ENCODE measurements around the gene ARHGEF1. TPM values are rescaled to one million over a fixed set of nuclear protein-coding genes. Genes with fewer than 3 reads are reported as not detected.
"Not testable (repeated sequence)": the region's sequence is repeated elsewhere in the genome, so short reads cannot be mapped to it uniquely, and the experiment has no call there.

Gene ARHGEF1
- polyA plus RNA-seq, 3 donors, result 39.4 to 131 (median 89.0) TPM

- 55 to 60% (median 57%) methylated on average over 12 of the region's 12 CpGs for WGBS, 3 donors
- H3K27ac ChIP-seq (ENCODE audit: low read depth, low read length), result no peak overlapping the region
These were observed 27.4 kb downstream of the ARHGEF1 start for GRCh38 chr19:41910240-41910991.

GRCh38 chr19:41910992-41911888 is 28.3 kb downstream of the ARHGEF1 start:
- 53 to 65% (median 62%) methylated on average over 13 of the region's 13 CpGs for WGBS, 3 donors
- H3K27ac ChIP-seq (ENCODE audit: low read depth, low read length), result no peak overlapping the region

- H3K27ac ChIP-seq (ENCODE audit: low read depth, low read length), result no peak overlapping the region
- 13 to 19% (median 17%) methylated on average over 29 of the region's 29 CpGs for WGBS, 3 donors
These were observed 29.1 kb downstream of the ARHGEF1 start for GRCh38 chr19:41911889-41912731.

GRCh38 chr19:41912899-41913537 is 30.0 kb downstream of the ARHGEF1 start:
- WGBS, 3 donors, result 2% methylated on average over 34 to 51 of the region's 51 CpGs

GRCh38 chr19:41913538-41914423 is 30.8 kb downstream of the ARHGEF1 start:
- no peak overlapping the region for H3K27ac ChIP-seq (ENCODE audit: low read depth, low read length)
- 7 to 15% (median 8%) methylated on average over 20 to 21 of the region's 21 CpGs for WGBS, 3 donors

More at GRCh38 chr19:41912899-41913537, 30.0 kb downstream of the ARHGEF1 start:
- no peak overlapping the region for H3K27ac ChIP-seq (ENCODE audit: low read depth, low read length)

- not testable (repeated sequence) for H3K27ac ChIP-seq (ENCODE audit: low read depth, low read length)
- WGBS, 3 donors, result 3 to 12% (median 9%) methylated on average over 2 to 5 of the region's 5 CpGs
These were observed 31.4 kb downstream of the ARHGEF1 start for GRCh38 chr19:41914424-41914834.

GRCh38 chr19:41915021-41915775 is 32.2 kb downstream of the ARHGEF1 start:
- H3K27ac ChIP-seq (ENCODE audit: low read depth, low read length), result no peak overlapping the region
- WGBS, 3 donors, result 3 to 4% (median 3%) methylated on average over 37 to 38 of the region's 38 CpGs

GRCh38 chr19:41915776-41916414 is 32.9 kb downstream of the ARHGEF1 start:
- no peak overlapping the region for H3K27ac ChIP-seq (ENCODE audit: low read depth, low read length)
- WGBS, 3 donors, result 27 to 35% (median 29%) methylated on average over 21 to 27 of the region's 27 CpGs

- WGBS, 3 donors, result 42 to 54% (median 46%) methylated on average over 12 of the region's 12 CpGs
- H3K27ac ChIP-seq (ENCODE audit: low read depth, low read length), result no peak overlapping the region
These were observed 34.7 kb downstream of the ARHGEF1 start for GRCh38 chr19:41917676-41918075.

- WGBS, 3 donors, result 82 to 93% (median 85%) methylated on average over 4 to 6 of the region's 6 CpGs
- no peak overlapping the region for H3K27ac ChIP-seq (ENCODE audit: low read depth, low read length)
These were observed 35.1 kb downstream of the ARHGEF1 start for GRCh38 chr19:41918095-41918494.

- WGBS, 3 donors, result 84 to 94% (median 91%) methylated on average over 5 of the region's 5 CpGs
These were observed 35.8 kb downstream of the ARHGEF1 start for GRCh38 chr19:41918653-41919244.

GRCh38 chr19:41919948-41920712 is 37.1 kb downstream of the ARHGEF1 start:
- H3K27ac ChIP-seq (ENCODE audit: low read depth, low read length), result no peak overlapping the region
- WGBS, 3 donors, result 85 to 91% (median 87%) methylated on average over 33 of the region's 33 CpGs

More at GRCh38 chr19:41918653-41919244, 35.8 kb downstream of the ARHGEF1 start:
- no peak overlapping the region for H3K27ac ChIP-seq (ENCODE audit: low read depth, low read length)

- H3K27ac ChIP-seq (ENCODE audit: low read depth, low read length), result no peak overlapping the region
- WGBS, 3 donors, result 10 to 24% (median 12%) methylated on average over 23 to 26 of the region's 26 CpGs
These were observed 38.0 kb downstream of the ARHGEF1 start for GRCh38 chr19:41920882-41921576.

Measured in adipose tissue (tissue), 3 donors.